ENCODE results near the gene ARRB1.
"Not testable (repeated sequence)": the region's sequence is repeated elsewhere in the genome, so short reads cannot be mapped to it uniquely, and the experiment has no call there.

The ARRB1 gene

GRCh38 chr11:75298191-75298975 lies 53.1 kb downstream of the ARRB1 start:
- DNase-seq, result peak; percentile 45

GRCh38 chr11:75293903-75294302 lies 57.6 kb downstream of the ARRB1 start:
- DNase-seq, result no peak

- DNase-seq, result no peak
These were observed 58.5 kb downstream of the ARRB1 start for GRCh38 chr11:75292943-75293342.

- DNase-seq, result no peak
These were observed 59.7 kb downstream of the ARRB1 start for GRCh38 chr11:75291741-75292140.

- DNase-seq, result no peak
These were observed 61.5 kb downstream of the ARRB1 start for GRCh38 chr11:75289919-75290318.

GRCh38 chr11:75289511-75289760 lies 62.0 kb downstream of the ARRB1 start:
- no peak for DNase-seq

GRCh38 chr11:75287579-75287978 lies 63.9 kb downstream of the ARRB1 start:
- no peak for DNase-seq

GRCh38 chr11:75286826-75287465 lies 64.5 kb downstream of the ARRB1 start:
- DNase-seq, result no peak

- DNase-seq, result no peak
These were observed 65.6 kb downstream of the ARRB1 start for GRCh38 chr11:75285776-75286360.

- DNase-seq, result no peak
These were observed 68.0 kb downstream of the ARRB1 start for GRCh38 chr11:75283391-75283931.

- DNase-seq, result no peak
These were observed 69.9 kb downstream of the ARRB1 start for GRCh38 chr11:75281469-75282095.

GRCh38 chr11:75280770-75281468 lies 70.5 kb downstream of the ARRB1 start:
- no peak for DNase-seq

- DNase-seq, result peak; percentile 83
These were observed 71.2 kb downstream of the ARRB1 start for GRCh38 chr11:75280227-75280701.

GRCh38 chr11:75279273-75279672 lies 72.2 kb downstream of the ARRB1 start:
- no peak for DNase-seq

- no peak for DNase-seq
These were observed 73.3 kb downstream of the ARRB1 start for GRCh38 chr11:75277991-75278790.

GRCh38 chr11:75277211-75277805 lies 74.2 kb downstream of the ARRB1 start:
- DNase-seq, result no peak

GRCh38 chr11:75276686-75277085 lies 74.8 kb downstream of the ARRB1 start:
- peak; percentile 100 for DNase-seq

- no peak for DNase-seq
These were observed 75.3 kb downstream of the ARRB1 start for GRCh38 chr11:75276186-75276585.

- peak; percentile 49 for DNase-seq
These were observed 75.9 kb downstream of the ARRB1 start for GRCh38 chr11:75275581-75275980.

GRCh38 chr11:75274716-75275115 lies 76.7 kb downstream of the ARRB1 start:
- not testable (repeated sequence) for DNase-seq

All from DMS79 treated with DMSO at 0.1 percent for 48 hours (cell line).